Large intestine (tissue), 3 donors: ENCODE results near the gene RNF157. TPM values are rescaled to one million over a fixed set of nuclear protein-coding genes. Genes with fewer than 3 reads are reported as not detected.
"Not testable (repeated sequence)": the region's sequence is repeated elsewhere in the genome, so short reads cannot be mapped to it uniquely, and the experiment has no call there.

Experiments
- DNase-seq, 2 donors: peaks; one replicate each; pipeline versions ENCODE4 v3.0.0 to v3.0.0-alpha.2; 2013
- H3K27ac ChIP-seq: one replicate; pipeline ENCODE4 v1.5.1; 2013; ENCODE audit warnings: low read length
- H3K27me3 ChIP-seq: 2 replicates; pipeline ENCODE4 v1.6.1; 2013; ENCODE audit warnings: low read length; ENCODE audit not compliant: control insufficient read depth, insufficient read depth
- H3K36me3 ChIP-seq: 2 replicates; pipeline ENCODE4 v1.6.1; 2013; ENCODE audit warnings: low read length; ENCODE audit not compliant: control insufficient read depth, insufficient read depth
- H3K4me1 ChIP-seq: one replicate; pipeline ENCODE4 v1.6.1; 2013; ENCODE audit warnings: low read length; ENCODE audit not compliant: control insufficient read depth, insufficient read depth
- H3K4me3 ChIP-seq: one replicate; pipeline ENCODE4 v1.5.1; 2013; ENCODE audit warnings: low read length
- H3K9me3 ChIP-seq: one replicate; pipeline ENCODE4 v1.6.1; 2013; ENCODE audit warnings: mild to moderate bottlenecking, low read depth, low read length, moderate library complexity; ENCODE audit not compliant: control insufficient read depth
- WGBS: methylation state at CpG from one replicate; pipeline ENCODE4 v1.1.5; 2013; ENCODE audit warnings: low lambda C conversion rate; ENCODE audit not compliant: insufficient coverage; 5-methylcytosine and 5-hydroxymethylcytosine counted together
- polyA plus RNA-seq: library from polyadenylated mRNA; unstranded; fragments of 120-200 nt; gene quantifications from one replicate; pipeline ENCODE4 v1.2.1, GENCODE V29; 2013

Gene RNF157
- polyA plus RNA-seq, 1 donor: 19.2 TPM

DNA sequence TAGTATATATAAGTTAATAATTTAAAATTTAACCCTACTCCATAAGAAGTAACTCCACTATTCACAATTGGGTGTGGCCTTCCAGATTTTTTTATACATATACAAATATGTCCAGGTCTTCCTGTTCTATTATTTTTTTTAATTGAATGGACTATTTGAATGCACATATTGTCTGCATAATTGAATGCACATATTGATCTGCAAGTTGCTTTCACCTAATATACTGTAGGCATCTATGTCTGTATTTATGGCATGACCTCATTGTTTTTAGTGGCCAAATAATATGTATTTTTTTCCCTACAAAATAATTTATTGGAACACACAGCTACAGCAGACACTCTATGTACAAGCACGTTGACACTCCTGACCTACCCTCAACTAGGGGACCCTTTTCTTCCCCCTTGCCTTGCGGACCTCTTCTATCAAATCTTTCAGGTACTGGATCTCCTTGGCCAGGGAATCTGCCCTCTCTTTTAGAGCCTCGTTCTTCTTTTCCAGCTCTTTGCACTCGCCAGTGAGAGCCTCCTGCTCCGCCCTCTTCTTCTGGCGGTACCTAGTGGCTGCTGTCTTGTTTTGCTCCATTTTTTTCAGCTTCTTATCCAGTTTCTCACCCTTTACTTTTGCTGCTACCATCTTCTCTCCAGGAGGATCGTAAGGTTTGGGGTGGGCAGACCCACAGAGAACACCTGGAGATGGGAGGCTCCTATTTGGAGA is 14.8 kb downstream of the RNF157 start:
- H3K27me3 ChIP-seq, DNase-seq, H3K9me3 ChIP-seq, H3K27ac ChIP-seq, H3K4me1 ChIP-seq, H3K4me3 ChIP-seq, H3K36me3 ChIP-seq: not testable (repeated sequence)
- no CpG with 5 or more reads among the region's 7 CpGs for WGBS

DNA sequence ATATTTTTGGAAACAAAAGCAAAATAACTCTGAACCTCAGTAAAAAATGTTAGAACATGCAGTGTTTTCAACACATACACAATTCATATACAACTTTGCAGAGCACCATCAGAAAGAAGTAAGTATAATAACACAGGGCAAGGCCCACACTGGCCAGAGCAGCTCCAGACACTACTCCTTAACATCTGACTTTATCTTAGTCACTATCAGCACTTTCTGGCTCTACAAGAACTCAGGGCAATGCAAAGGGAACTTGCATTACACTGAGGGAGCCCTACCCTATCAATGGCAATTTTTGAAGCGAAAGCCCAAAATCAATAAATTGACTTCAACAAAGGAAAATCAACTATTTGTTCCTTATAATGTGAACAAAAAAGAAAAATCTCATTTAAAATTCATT is 16.5 kb downstream of the RNF157 start:
- no peak for DNase-seq
- H3K27me3 ChIP-seq: no peaks in the 10 kb centered on the region
- peaks cover 2% of the 10 kb centered on the region for H3K9me3 ChIP-seq
- H3K4me1 ChIP-seq: peaks cover 16% of the 10 kb centered on the region
- no peaks in the 10 kb centered on the region for H3K36me3 ChIP-seq
- no peak overlapping the region for H3K4me3 ChIP-seq
- no peak overlapping the region for H3K27ac ChIP-seq
- no CpG with 5 or more reads among the region's 1 CpG for WGBS

DNA sequence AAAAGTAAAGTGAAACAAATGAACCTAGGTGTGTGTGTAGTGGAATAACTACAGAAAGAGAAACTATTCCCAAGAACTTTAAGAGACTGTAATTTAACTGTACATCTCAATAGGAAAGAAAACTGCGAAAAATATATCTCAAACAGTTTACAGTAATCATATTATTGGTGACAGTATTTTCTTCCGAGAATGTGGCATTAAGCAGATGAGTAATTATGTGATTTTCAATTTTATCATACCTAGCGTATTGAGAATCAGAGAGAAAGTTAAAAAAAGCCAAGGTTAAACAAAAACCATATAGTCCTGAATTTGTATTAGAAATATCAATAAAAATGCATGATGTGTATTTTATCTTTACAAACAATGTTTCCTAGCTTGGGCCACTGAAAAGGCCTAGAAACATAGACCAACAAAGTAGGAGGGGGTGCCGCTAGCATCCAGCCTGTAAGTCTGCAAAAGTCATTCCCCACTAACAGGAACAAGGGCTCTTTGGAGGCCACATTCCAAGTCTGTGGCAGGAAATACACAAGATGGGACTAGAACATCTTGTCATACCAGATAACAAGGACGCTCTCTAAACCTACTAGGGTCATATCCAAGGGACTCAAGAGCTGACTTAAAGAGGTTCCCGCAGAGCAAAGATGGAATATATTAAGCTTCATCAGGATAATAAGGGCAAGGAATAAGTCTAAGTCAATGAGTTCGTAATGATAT is 20.5 kb downstream of the RNF157 start:
- Histone ChIP-seq H3K27ac (peak overlapping the region; percentile 73), H3K4me1 (peaks cover 16% of the 10 kb centered on the region), H3K9me3 (no peaks in the 10 kb centered on the region), H3K27me3 (no peaks in the 10 kb centered on the region), H3K36me3 (no peaks in the 10 kb centered on the region), H3K4me3 (no peak overlapping the region)
- 92% methylated on average over 5 of the region's 7 CpGs for WGBS
- no peak for DNase-seq

DNA sequence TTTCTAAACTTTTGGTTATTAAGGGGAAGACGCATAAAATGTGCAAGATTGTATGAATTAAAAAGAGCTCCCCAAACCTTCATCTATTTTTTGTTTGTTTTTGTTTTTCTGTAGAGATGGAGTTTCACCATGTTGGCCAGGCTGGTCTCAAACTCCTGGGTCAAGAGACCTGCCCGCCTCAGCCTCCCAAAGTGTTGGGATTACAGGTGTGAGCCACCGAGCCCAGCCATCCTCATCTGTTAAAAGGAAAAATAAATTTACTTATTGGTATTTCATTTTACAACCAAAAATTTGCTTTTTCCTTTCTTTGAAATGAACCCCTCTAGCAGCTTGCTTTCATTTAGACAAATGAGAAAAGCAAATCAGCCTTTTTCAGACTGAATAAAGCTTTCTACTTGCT is 23.2 kb downstream of the RNF157 start:
- Histone ChIP-seq H3K4me1 (peaks cover 16% of the 10 kb centered on the region), H3K36me3 (no peaks in the 10 kb centered on the region), H3K27ac (no peak overlapping the region), H3K27me3 (no peaks in the 10 kb centered on the region), H3K4me3 (no peak overlapping the region), H3K9me3 (no peaks in the 10 kb centered on the region)
- DNase-seq: no peak
- WGBS: 100% methylated on average over 1 of the region's 3 CpGs

DNA sequence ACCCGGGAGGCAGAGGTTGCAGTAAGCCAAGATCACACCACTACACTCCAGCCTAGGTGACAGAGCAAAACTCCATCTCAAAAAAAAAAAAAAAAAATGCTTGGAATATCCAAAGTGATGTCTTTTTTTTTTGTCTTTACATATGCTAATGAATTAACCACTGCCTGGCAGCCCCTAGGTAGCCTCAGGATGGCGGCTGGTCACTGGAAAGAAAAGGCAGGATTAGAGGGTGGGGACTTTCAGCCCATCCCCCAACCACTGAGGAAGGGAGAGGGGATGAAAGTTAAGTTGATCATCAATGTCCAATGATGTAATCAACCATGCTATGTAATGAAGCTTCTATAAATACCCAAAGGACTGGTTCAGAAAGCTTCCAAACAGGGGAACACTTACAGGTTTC is 26.8 kb downstream of the RNF157 start:
- Histone ChIP-seq H3K27me3 (no peaks in the 10 kb centered on the region), H3K36me3 (no peaks in the 10 kb centered on the region), H3K27ac (no peak overlapping the region), H3K4me1 (no peaks in the 10 kb centered on the region), H3K9me3 (no peaks in the 10 kb centered on the region), H3K4me3 (no peak overlapping the region)
- no CpG with 5 or more reads among the region's 2 CpGs for WGBS
- DNase-seq: no peak

DNA sequence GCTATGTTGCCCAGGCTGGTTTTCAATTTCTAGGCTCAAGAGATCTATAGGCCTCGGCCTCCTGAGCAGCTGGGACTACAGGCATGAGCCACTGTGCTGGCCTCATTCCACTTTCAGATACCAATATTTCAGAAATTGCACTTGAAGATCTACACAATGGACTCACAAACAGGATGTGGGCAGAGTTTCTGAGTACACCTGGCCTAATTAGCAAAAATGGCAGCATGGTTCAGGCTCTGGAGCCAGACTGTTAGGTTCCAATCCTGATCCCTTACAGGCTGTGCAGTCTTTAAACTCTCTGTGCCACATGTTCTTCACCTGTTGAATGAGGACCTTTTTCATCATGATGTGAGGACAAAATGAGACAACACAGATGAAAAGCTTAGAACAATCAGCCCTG is 32.2 kb downstream of the RNF157 start:
- Histone ChIP-seq H3K9me3 (no peaks in the 10 kb centered on the region), H3K27ac (peak overlapping the region; percentile 49), H3K36me3 (no peaks in the 10 kb centered on the region), H3K4me1 (peaks cover 10% of the 10 kb centered on the region), H3K27me3 (no peaks in the 10 kb centered on the region), H3K4me3 (no peak overlapping the region)
- no peak for DNase-seq
- WGBS: no CpG with 5 or more reads among the region's 1 CpG

DNA sequence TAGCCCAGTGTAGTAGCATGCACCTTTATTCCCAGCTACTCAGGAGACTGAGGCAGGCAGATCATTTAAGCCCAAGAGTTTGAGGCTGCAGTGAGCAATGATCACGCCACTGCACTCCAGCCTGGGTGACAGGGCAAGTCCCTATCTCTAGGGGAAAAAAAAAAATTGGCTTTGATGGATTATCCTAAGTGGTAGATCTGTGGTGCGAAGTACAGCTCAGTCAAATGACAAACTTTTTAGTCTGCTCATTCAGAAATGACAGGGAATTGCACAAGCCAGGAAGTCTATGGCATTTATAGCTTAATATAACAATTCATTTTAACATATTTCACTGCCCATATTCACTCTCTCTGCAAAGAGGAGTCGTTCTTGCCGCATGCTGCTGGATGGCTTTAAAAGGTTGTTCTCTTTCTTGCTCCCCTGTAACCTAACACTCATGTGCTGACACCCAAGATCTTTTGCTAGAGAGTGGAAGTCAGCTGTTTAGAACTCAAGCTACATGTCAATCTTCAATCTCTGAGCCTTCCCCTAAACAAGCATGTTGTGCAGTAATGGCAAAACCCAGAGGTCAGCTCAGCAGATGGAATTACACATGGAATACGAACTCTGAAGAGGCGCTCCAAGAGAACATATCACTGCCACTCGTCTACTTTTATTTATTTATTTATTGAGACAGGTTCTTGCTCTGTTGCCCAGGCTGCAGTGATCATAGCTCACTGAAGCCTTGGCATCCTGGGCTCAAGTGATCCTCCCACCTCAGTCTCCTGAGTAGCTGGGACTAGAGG is 32.8 kb downstream of the RNF157 start:
- peaks cover 10% of the 10 kb centered on the region for H3K4me1 ChIP-seq
- WGBS: no CpG with 5 or more reads among the region's 7 CpGs
- no peaks in the 10 kb centered on the region for H3K9me3 ChIP-seq
- peak overlapping the region; percentile 49 for H3K27ac ChIP-seq
- H3K4me3 ChIP-seq: no peak overlapping the region
- H3K27me3 ChIP-seq: no peaks in the 10 kb centered on the region
- peak; percentile 68 to 80 for DNase-seq
- H3K36me3 ChIP-seq: no peaks in the 10 kb centered on the region

DNA sequence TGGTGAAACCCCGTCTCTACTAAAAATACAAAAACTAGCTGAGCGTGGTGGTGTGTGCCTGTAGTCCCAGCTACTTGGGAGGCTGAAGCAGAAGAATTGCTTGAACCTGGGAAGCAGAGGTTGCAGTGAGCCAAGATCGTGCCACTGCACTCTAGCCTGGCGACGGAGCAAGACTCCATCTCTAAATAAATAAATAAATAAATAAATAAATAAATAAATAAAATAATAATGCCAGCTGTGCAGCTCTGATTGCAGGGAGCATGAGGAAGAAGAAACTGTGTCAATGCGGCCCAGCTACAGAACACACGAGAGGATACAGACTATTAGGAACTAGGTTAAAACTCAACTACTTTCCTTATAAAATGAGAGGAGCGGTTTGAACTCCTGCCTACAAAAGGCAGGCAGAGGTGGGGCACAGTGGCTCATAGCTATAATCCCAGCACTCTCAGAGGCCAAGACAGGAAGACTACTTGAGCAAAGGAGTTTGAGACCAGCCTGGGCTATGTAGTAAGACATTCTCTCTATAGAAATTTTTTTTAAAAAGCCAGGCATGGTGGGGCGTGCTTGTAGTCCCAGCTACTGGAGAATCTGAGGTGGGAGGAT is 34.6 kb downstream of the RNF157 start:
- not testable (repeated sequence) for H3K27ac ChIP-seq, H3K27me3 ChIP-seq, H3K9me3 ChIP-seq, H3K36me3 ChIP-seq, H3K4me3 ChIP-seq, DNase-seq
- WGBS: no CpG with 5 or more reads among the region's 9 CpGs
- H3K4me1 ChIP-seq: peaks cover 10% of the 10 kb centered on the region

DNA sequence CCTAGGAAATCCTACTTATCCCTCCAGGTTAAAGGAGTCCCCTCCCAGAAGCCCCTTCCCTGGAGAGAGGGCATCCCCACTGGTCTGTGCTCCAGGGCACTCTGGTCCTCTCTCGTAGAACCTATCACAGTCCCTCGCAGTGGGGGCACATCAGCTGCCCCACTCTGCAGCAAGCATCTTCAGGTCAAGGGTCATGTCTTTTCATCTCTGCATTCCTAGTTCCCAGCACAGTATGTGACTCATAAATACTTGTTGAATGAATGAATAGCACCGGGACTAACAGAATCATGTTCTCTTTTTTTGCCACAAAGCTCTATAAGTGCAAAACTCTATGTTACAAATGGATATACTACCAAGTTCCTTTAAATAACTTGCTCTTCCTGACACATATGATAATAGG is 36.0 kb downstream of the RNF157 start:
- no peak overlapping the region for H3K27ac ChIP-seq
- peaks cover 10% of the 10 kb centered on the region for H3K4me1 ChIP-seq
- H3K27me3 ChIP-seq: no peaks in the 10 kb centered on the region
- H3K4me3 ChIP-seq: no peak overlapping the region
- DNase-seq: no peak
- H3K9me3 ChIP-seq: no peaks in the 10 kb centered on the region
- WGBS: no CpG with 5 or more reads among the region's 3 CpGs
- H3K36me3 ChIP-seq: no peaks in the 10 kb centered on the region

DNA sequence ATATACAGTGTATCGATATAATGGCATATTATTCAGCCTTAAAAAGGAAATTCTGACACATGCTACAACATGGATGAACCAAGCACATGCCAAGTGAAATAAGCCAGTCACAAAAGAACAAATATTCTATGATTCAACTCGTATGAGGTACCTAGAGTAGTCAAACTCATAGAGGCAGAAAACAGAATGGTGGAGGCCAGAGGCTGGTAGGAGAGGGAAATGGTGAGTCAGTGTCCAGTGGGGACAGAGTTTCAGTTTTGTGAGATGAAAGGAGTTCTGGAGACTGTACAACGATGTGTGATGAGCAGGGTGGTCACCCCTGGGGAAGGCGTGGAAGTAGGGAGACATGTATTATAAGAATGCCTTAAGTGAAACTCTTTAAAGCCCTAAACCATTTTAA is 39.9 kb downstream of the RNF157 start:
- no peak for DNase-seq
- no peaks in the 10 kb centered on the region for H3K9me3 ChIP-seq
- no peaks in the 10 kb centered on the region for H3K4me1 ChIP-seq
- H3K27me3 ChIP-seq: no peaks in the 10 kb centered on the region
- WGBS: no CpG with 5 or more reads among the region's 4 CpGs
- H3K27ac ChIP-seq: no peak overlapping the region
- no peak overlapping the region for H3K4me3 ChIP-seq
- no peaks in the 10 kb centered on the region for H3K36me3 ChIP-seq
